ENCODE measurements around the gene CDH18.

Gene CDH18, protein sequence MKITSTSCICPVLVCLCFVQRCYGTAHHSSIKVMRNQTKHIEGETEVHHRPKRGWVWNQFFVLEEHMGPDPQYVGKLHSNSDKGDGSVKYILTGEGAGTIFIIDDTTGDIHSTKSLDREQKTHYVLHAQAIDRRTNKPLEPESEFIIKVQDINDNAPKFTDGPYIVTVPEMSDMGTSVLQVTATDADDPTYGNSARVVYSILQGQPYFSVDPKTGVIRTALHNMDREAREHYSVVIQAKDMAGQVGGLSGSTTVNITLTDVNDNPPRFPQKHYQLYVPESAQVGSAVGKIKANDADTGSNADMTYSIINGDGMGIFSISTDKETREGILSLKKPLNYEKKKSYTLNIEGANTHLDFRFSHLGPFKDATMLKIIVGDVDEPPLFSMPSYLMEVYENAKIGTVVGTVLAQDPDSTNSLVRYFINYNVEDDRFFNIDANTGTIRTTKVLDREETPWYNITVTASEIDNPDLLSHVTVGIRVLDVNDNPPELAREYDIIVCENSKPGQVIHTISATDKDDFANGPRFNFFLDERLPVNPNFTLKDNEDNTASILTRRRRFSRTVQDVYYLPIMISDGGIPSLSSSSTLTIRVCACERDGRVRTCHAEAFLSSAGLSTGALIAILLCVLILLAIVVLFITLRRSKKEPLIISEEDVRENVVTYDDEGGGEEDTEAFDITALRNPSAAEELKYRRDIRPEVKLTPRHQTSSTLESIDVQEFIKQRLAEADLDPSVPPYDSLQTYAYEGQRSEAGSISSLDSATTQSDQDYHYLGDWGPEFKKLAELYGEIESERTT

DNA sequence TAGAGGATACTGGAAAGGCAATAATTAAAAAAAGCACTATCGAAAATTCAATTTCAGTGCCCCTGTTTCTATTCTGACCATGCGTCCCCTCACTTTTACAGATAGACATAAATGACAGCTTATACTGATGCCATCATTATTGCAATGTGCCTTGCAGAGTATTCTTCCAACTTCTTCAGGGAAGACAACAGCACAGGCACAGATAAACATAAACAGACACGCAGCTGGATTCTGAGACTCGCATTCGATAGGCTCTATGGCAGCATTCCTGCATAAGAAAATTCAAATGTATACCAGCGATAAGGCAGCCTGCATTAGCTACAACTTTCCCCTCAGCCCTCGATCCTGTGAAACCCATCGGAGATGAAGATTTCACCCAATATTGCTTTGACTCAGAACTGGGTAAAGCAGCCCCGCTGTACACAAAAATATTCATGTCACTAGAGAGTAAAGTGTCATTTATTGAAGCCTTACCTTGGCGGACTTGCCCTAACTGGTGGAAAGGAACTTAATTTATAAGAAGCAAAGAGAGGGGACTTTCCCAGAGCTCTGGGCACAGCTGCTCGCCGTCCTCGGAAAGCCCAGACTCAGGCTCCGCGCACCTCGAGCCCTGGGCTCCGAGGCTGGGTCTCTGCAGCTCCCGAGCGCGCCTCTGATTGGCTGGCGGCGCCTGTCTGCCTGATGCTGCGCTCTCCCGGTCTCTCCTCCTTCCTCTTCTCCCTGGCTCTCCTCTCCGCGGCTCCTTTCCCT is at the start of gene CDH18:
CDH18 (minus strand) TSS at position 589 of the 750 bp plus-strand sequence. CDS start 149,214 bp downstream, outside the sequence.
- DNase-seq (ENCODE audit: low read depth): no peak

DNA sequence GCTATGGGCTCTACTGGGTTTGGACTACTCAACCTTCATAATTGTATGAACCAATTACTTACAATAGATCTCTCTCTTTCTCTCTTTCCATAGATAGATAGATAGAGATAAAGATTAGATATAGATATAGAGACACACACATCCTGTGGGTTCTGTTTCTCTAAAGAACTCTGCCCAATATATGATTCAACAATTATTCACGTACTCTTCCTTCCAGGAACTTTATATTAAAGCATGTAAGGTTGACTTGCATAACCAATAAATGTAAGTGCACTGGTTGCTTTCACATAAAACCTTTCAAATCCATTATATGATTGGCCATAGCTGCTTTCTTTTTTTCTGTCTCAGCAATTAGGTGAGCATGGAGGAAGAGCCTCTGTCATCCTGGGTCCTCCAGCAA is 46.7 kb upstream of the CDH18 start:
- DNase-seq (ENCODE audit: low read depth): no peak

- DNase-seq (ENCODE audit: low read depth): no peak
Observed at GRCh38 chr5:20033881-20034280, 45.9 kb upstream of the CDH18 start.

- no peak for DNase-seq (ENCODE audit: low read depth)
Observed at GRCh38 chr5:20032896-20033295, 44.9 kb upstream of the CDH18 start.

DNA sequence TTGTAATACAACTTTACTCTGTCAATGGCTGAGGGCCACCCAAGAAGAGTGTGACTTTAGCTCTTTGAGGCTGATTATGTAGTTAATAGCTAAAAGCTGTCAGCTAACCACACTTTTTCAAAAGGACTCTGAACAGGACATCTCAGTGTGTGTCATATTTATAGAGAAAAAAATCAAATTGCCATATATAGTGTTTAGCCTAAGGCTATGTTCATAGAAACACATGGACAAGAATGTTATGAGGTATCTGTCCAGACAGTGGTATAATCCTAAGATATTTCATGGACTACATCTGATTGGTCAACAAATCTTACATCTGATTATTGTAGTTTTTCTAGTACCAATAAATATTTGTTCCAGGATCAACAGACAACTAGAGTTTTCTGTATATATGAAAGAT is 42.1 kb upstream of the CDH18 start:
- DNase-seq (ENCODE audit: low read depth): no peak

DNA sequence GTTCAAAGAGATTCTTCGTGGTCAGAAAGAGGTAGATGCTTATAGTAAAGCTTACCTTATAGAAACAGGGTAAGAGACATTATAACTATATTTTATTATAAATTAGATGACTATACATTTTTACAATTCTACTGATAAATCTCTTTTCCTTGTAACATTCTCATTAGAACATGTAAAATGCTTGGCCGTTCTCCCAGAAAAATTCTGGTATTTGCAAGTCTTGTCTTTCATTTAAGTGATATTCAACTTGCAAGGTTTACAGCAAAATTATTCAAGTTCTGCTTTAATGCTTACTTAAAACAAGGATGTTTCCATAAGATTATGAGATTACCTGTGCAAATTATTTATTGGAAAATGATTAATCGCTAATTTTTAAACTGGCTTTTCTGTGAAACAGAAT is 41.3 kb upstream of the CDH18 start:
- no peak for DNase-seq (ENCODE audit: low read depth)

GRCh38 chr5:20028506-20028905 is 40.5 kb upstream of the CDH18 start:
- DNase-seq (ENCODE audit: low read depth): no peak

DNA sequence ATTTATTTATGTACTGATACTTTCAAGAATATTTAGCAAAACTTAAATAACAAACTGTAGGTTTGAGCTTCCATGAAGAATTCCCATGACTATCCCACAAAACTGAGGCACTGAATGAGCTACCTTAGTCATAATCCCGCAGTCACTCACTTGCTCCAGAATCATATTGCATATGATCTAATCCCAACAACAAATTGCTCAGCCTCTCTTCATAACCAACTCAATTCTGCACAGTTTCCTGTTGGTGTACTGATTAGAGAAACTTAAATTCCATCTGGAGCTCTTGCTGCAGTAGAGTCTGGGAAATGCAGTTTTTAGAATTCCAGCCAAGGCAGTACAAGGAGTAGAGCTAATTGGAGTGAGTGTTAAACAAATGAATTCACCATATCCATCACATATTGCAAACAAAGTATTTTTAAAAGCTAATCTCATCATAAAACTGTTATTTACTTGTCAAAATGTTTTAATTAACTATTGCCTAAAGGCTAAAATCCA is 35.7 kb upstream of the CDH18 start:
- DNase-seq (ENCODE audit: low read depth): no peak

DNA sequence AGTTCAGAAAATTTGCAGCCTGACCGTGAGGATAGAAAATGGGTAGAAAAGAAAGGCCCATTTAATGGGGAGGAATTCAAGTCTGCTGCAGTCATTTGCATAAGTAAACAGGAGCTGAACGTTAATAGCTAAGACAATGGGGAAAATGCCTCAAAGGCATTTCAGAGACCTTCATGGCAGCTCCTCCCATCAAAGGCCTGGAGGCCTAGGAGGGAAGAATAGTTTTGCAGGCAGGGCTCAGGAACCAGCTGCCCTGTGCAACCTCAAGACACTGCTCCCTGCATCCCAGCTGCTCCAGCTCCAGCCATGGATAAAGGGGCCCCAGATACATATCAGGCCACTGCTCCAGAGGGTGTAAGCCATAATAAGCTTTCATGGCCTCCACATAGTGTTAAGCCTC is 32.2 kb upstream of the CDH18 start:
- no peak for DNase-seq (ENCODE audit: low read depth)

- no peak for DNase-seq (ENCODE audit: low read depth)
Observed at GRCh38 chr5:20017021-20017420, 29.0 kb upstream of the CDH18 start.

GRCh38 chr5:20000416-20000815 is 12.4 kb upstream of the CDH18 start:
- no peak for DNase-seq (ENCODE audit: low read depth)

DNA sequence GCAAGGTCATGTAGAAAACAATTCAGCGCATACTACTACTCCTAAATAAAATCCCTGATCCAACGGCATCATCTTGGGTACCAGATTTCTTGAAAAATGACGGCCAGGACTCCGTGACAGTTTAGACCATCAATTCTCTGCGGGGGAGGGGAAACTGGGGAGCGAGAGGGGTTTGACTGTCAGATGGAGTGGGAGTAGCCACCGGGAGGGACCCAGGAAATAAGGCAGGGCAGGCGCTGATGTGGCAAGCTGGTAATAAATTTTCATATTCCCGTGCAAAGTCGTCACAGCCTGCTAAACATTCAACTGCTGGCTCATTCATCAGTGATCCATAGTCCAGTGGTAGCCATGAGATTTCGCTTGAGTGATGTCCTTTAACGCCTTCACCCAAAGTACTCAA is 457 bp upstream of the CDH18 start:
- no peak for DNase-seq (ENCODE audit: low read depth)

- DNase-seq (ENCODE audit: low read depth): no peak
Observed at GRCh38 chr5:19986806-19987205, 1.2 kb downstream of the CDH18 start.

DNA sequence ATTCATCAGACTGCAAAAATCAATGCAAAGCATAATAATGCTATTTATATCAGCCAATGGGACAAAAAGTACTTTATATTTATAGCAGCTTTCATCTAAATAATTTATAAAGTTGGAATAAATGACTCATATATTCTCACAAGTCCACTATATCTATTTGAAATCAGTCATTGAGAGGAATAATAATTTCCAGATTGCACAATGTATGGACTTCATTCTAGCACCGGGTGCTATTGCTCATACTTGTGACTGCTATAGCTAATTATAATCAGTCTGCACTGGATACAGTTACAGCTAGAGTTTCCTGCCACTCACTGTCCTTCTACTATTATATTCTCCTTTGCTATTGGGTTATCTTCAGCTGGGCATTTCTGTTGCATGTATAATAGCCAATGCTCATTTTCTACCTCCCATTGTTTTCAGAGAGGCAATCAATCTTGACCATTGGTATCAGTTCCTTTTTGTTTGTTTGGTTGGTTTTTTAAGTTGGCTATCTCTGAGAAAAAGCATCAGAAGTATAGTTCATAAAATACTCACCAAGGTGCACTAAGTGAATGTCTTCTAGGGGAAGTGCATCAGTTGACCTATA is 1.9 kb downstream of the CDH18 start:
- DNase-seq (ENCODE audit: low read depth): no peak

- no peak for DNase-seq (ENCODE audit: low read depth)
Observed at GRCh38 chr5:19978476-19978875, 9.5 kb downstream of the CDH18 start.

GRCh38 chr5:19977099-19977498 is 10.9 kb downstream of the CDH18 start:
- no peak for DNase-seq (ENCODE audit: low read depth)

- DNase-seq (ENCODE audit: low read depth): no peak
Observed at GRCh38 chr5:19975795-19976194, 12.2 kb downstream of the CDH18 start.

DNA sequence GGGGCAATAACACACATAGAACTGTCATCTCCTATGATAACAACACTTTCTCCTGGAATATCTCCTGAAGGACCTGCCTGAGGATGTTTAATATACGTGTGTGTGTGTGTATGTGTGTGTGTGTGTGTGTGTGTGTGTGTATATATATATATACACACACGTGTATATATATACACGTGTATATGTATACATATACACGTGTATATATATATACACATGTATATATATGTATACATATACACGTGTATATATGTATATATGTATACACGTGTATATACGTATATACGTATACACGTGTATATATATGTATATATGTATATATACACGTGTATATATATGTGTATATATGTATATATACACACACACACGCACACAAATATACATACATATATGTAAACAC is 27.5 kb downstream of the CDH18 start:
- no peak for DNase-seq (ENCODE audit: low read depth)

DNA sequence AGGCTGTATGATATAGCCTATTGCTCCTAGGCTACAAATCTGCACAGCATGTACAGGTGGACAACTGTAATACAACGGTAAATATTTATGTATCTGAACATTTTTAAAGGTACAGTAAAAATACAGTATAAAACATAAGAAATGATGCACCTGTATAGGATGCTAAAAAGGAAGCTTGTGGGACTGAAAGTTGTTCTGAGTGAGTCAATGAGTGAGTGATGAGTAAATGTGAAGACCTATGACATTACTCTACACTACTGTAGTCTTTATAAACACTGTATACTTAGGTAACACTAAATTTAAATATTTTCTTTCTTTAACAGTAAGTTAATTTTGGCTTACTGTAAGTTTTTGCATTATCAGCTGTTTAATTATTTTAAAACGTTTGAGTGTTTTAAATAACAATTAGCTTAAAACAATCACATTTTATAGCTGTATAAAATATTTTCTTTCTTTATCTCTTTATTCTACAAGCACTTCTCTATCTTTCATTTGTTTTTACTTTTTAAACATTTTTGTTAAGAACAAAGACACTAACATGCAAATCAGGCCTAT is 28.1 kb downstream of the CDH18 start:
- DNase-seq (ENCODE audit: low read depth): no peak

- DNase-seq (ENCODE audit: low read depth): no peak
Observed at GRCh38 chr5:19950897-19951296, 37.1 kb downstream of the CDH18 start.

- no peak for DNase-seq (ENCODE audit: low read depth)
Observed at GRCh38 chr5:19940192-19940591, 47.8 kb downstream of the CDH18 start.

GRCh38 chr5:19930451-19930850 is 57.5 kb downstream of the CDH18 start:
- no peak for DNase-seq (ENCODE audit: low read depth)

All from stimulated activated CD8-positive, alpha-beta memory T cell treated with anti-CD3 and anti-CD28 coated beads, Interleukin-15, amount 100 ng/mL, for 24 hours (primary cell).